Upper lobe of left lung (tissue), 4 donors: ENCODE data around the gene C10orf67.

ENCODE experiments used
- CTCF ChIP-seq, 6 experiments: fragments of 450-650 bp in 4 of 6; fragments of 200-600 bp in 2 of 6; sonication (generic) in 2 of 6; IDR thresholded peaks; one replicate each; pipeline ENCODE4 v1.5.1; 2016 to 2019; ENCODE audit warnings: antibody characterized with exemption in 6 of 6
- POLR2A ChIP-seq, 4 donors: fragments of 450-650 bp; IDR thresholded peaks; one replicate each; pipeline ENCODE4 v1.5.1; 2016 to 2017; ENCODE audit warnings: antibody characterized with exemption in 4 of 4, mild to moderate bottlenecking in 2 of 4
- POLR2AphosphoS5 ChIP-seq, 2 donors: sonication (generic); formaldehyde crosslinking; IDR thresholded peaks; one replicate each; pipeline ENCODE4 v1.5.1; 2017; ENCODE audit warnings: antibody characterized with exemption in 2 of 2

- TF ChIP-seq CTCF (IDR thresholded peaks at IDR 0.05): no peak
- TF ChIP-seq POLR2AphosphoS5 (IDR thresholded peaks at IDR 0.05): no peak
- TF ChIP-seq POLR2A (IDR thresholded peaks at IDR 0.05): no peak
Observed at GRCh38 chr10:23293973-23294590, 50.5 kb downstream of the C10orf67 start.
